B cell (primary cell): ENCODE results near the gene TRPV5. TPM values are rescaled to one million over a fixed set of nuclear protein-coding genes. Genes with fewer than 3 reads are reported as not detected.

Experiments used
- ATAC-seq: fragments of 200-7000 bp; cut with Tn5 transposase; one replicate; pipeline ENCODE4 v1.10.0; 2021; ENCODE audit warnings: low read depth, mild to moderate bottlenecking, moderate number of reproducible peaks, moderate library complexity
- CTCF ChIA-PET: fragments of 350-600 bp; sonication (Branson Sonifier 250); formaldehyde crosslinking; loops from one replicate; lab custom pipeline; 2021; ENCODE audit warnings: antibody characterized with exemption, inconsistent platforms; lab: Charles Lee
- POLR2A ChIA-PET: fragments of 350-600 bp; sonication (Branson Sonifier 250); formaldehyde crosslinking; loops from one replicate; lab custom pipeline; 2021; ENCODE audit warnings: antibody characterized with exemption; lab: Charles Lee
- DNase-seq: peaks from one replicate; pipeline ENCODE4 v3.0.0; 2013
- H2AFZ ChIP-seq: 2 replicates; pipeline ENCODE4 v1.6.1; 2012; ENCODE audit warnings: mild to moderate bottlenecking, low read depth, low read length; ENCODE audit not compliant: insufficient read depth, poor library complexity, severe bottlenecking
- H3K27ac ChIP-seq, 2 donors: 1 replicate in 1 of 2; 2 replicates in 1 of 2; pipeline ENCODE4 v1.5.1; 2012 to 2013; ENCODE audit warnings: low read length in 2 of 2, mild to moderate bottlenecking in 2 of 2, moderate library complexity in 1 of 2
- H3K27me3 ChIP-seq, 4 experiments: fragments of 200-600 bp in 1 of 4; sonication (generic) in 1 of 4; replicated peaks in 1 of 4; 1 replicate in 2 of 4; 2 replicates in 2 of 4; pipeline versions ENCODE4 v1.6.1 to v1.7.0; 2013 to 2016; ENCODE audit warnings: low read length in 3 of 4, mild to moderate bottlenecking in 2 of 4, mixed read lengths in 1 of 4, moderate library complexity in 1 of 4; ENCODE audit not compliant: insufficient read depth in 4 of 4, control insufficient read depth in 3 of 4; ENCODE audit errors: control extremely low read depth in 1 of 4
- H3K36me3 ChIP-seq, 2 experiments: replicated peaks in 1 of 2; 1 replicate in 1 of 2; 2 replicates in 1 of 2; pipeline versions ENCODE4 v1.6.1 to v1.7.1; 2013; ENCODE audit warnings: low read length in 1 of 2; ENCODE audit not compliant: insufficient read depth in 2 of 2, control insufficient read depth in 1 of 2; ENCODE audit errors: control extremely low read depth in 1 of 2, extremely low read depth in 1 of 2
- H3K4me1 ChIP-seq, 2 donors: fragments of 200-600 bp in 1 of 2; sonication (generic) in 1 of 2; 1 replicate in 1 of 2; 2 replicates in 1 of 2; pipeline versions ENCODE4 v1.5.1 to v1.6.1; 2013 to 2017; ENCODE audit warnings: low read length in 2 of 2; ENCODE audit not compliant: control insufficient read depth in 2 of 2, insufficient read depth in 2 of 2
- H3K4me2 ChIP-seq: replicated peaks from 2 replicates; pipeline ENCODE3; 2012; ENCODE audit warnings: mild to moderate bottlenecking, low read depth, low read length; ENCODE audit not compliant: poor library complexity, severe bottlenecking
- H3K4me3 ChIP-seq, 5 experiments: fragments of 200-600 bp in 1 of 5; sonication (generic) in 1 of 5; 1 replicate in 3 of 5; 2 replicates in 2 of 5; pipeline versions ENCODE4 v1.5.1 to v1.7.0; 2011 to 2016; ENCODE audit warnings: low read length in 4 of 5, mild to moderate bottlenecking in 4 of 5, low read depth in 2 of 5, control low read depth in 1 of 5, moderate library complexity in 1 of 5; ENCODE audit not compliant: insufficient read depth in 1 of 5; ENCODE audit errors: control extremely low read depth in 1 of 5, extremely low read depth in 1 of 5
- H3K79me2 ChIP-seq: fragments of 200-600 bp; sonication (generic); one replicate; pipeline ENCODE4 v1.6.0; 2016; ENCODE audit warnings: low read length; ENCODE audit not compliant: control insufficient read depth, insufficient read depth
- H3K9ac ChIP-seq: fragments of 200-600 bp; sonication (generic); 2 replicates; pipeline ENCODE4 v1.6.1; 2017; ENCODE audit warnings: mild to moderate bottlenecking, low read length, moderate library complexity
- H3K9me3 ChIP-seq, 3 donors: one replicate each; pipeline versions ENCODE4 v1.6.1 to v1.7.1; 2013; ENCODE audit warnings: low read length in 2 of 3; ENCODE audit not compliant: control insufficient read depth in 2 of 3, insufficient read depth in 1 of 3; ENCODE audit errors: control extremely low read depth in 1 of 3
- H4K20me1 ChIP-seq: 2 replicates; pipeline ENCODE4 v1.6.0; 2012; ENCODE audit warnings: mild to moderate bottlenecking, low read length; ENCODE audit not compliant: insufficient read depth, control insufficient read depth, poor library complexity, severe bottlenecking
- H3K27ac Mint-ChIP-seq: one replicate; pipeline ENCODE4 v1.8.0; 2021; ENCODE audit warnings: mixed read lengths
- H3K27me3 Mint-ChIP-seq: one replicate; pipeline ENCODE4 v1.8.0; 2021; ENCODE audit warnings: mixed read lengths
- H3K4me1 Mint-ChIP-seq: one replicate; pipeline ENCODE4 v1.8.0; 2021; ENCODE audit warnings: mixed read lengths
- H3K4me3 Mint-ChIP-seq: one replicate; pipeline ENCODE4 v1.8.0; 2021; ENCODE audit warnings: mixed read lengths
- H3K9me3 Mint-ChIP-seq: one replicate; pipeline ENCODE4 v1.8.0; 2022; ENCODE audit warnings: mixed read lengths; ENCODE audit not compliant: insufficient read depth
- CTCF ChIP-seq: fragments of 200-600 bp; IDR thresholded peaks from one replicate; pipeline ENCODE4 v1.8.0; 2022; ENCODE audit warnings: antibody characterized with exemption, mild to moderate bottlenecking
- EZH2 ChIP-seq: IDR thresholded peaks from 2 replicates; pipeline ENCODE4 v1.6.1; 2012; ENCODE audit warnings: borderline replicate concordance, low read depth, mild to moderate bottlenecking, moderate library complexity, low read length; ENCODE audit not compliant: insufficient read depth, poor library complexity, severe bottlenecking
- WGBS: methylation state at CpG from one replicate; pipeline ENCODE4 v1.1.5; 2013; ENCODE audit warnings: missing lambda C conversion rate; ENCODE audit not compliant: insufficient coverage; 5-methylcytosine and 5-hydroxymethylcytosine counted together
- intact Hi-C: fragments of 100-400 bp; cut with micrococcal nuclease; formaldehyde crosslinking; loops from one replicate; pipeline ENCODE4 v1.10.0; 2022
- polyA plus RNA-seq: library from polyadenylated mRNA; depleted of rRNA; stranded (reverse); fragments of >200 nt; gene quantifications from 2 replicates; pipeline ENCODE4 v1.2.3, GENCODE V29; 2012
- total RNA-seq, 2 donors: library from RNA; stranded (reverse); fragments of 120-200 nt in 1 of 2; gene quantifications; 1 replicate in 1 of 2; 2 replicates in 1 of 2; pipeline versions ENCODE4 v1.2.3 to v1.2.4, GENCODE V29; 2013 to 2022

The TRPV5 gene
- total and polyA plus RNA-seq, 2 donors (not counting 1 experiment from before 2014, with no cell fraction given): 0.03 TPM; not detected in 1

- ATAC-seq: no peak
- no peak for DNase-seq
- H3K27me3 Mint-ChIP-seq: peaks cover 51% of the 10 kb centered on the region
- H3K4me1 ChIP-seq: no peaks in the 10 kb centered on the region
- H3K36me3 ChIP-seq: no peaks in the 10 kb centered on the region
- no peak within 1 kb of the TSS for H3K27ac ChIP-seq
- no peaks in the 10 kb centered on the region for H3K79me2 ChIP-seq
- H3K9me3 Mint-ChIP-seq: no peaks in the 10 kb centered on the region
- H3K4me3 ChIP-seq: no peak within 1 kb of the TSS
- H3K9me3 ChIP-seq: peaks cover 0 to 4% (median 0%) of the 10 kb centered on the region in 3 donors
- intact Hi-C loops: no loop called here
- peaks cover 0 to 14% (median 3%) of the 10 kb centered on the region in 4 experiments for H3K27me3 ChIP-seq
- no peak within 1 kb of the TSS for H3K9ac ChIP-seq
- H3K4me3 Mint-ChIP-seq: no peak within 1 kb of the TSS
- H4K20me1 ChIP-seq: no peaks in the 10 kb centered on the region
- 87% methylated on average over 8 of the region's 9 CpGs for WGBS
- TF ChIP-seq CTCF (no peak), EZH2 (no peak)
- no peak within 1 kb of the TSS for H3K4me2 ChIP-seq
- POLR2A ChIA-PET: no interaction called here
- CTCF ChIA-PET: interaction anchor here (1.9 kb wide), 1 partner anchor 41 kb away, joined by 6 read pairs; no protein-coding TSS in a partner anchor
- no peak within 1 kb of the TSS for H3K27ac Mint-ChIP-seq
- no peaks in the 10 kb centered on the region for H3K4me1 Mint-ChIP-seq
- H2AFZ ChIP-seq: no peak within 1 kb of the TSS
Measured at GRCh38 chr7:142961973-142962926, 28.7 kb upstream of the TRPV5 start, which contains the start of gene KEL. KEL (minus strand) TSS chr7:142962363; CDS start chr7:142962206, 157 bp downstream.

GRCh38 chr7:142961595-142961972 is 28.0 kb upstream of the TRPV5 start:
- Mint-ChIP-seq H3K4me1 (peaks cover 2% of the 10 kb centered on the region), H3K9me3 (peaks cover under 1% of the 10 kb centered on the region), H3K27me3 (peaks cover 51% of the 10 kb centered on the region), H3K27ac (no peak overlapping the region), H3K4me3 (no peak overlapping the region)
- intact Hi-C loops: no loop called here
- no peak overlapping the region for H3K4me2 ChIP-seq
- no peak for TF ChIP-seq CTCF
- TF ChIP-seq EZH2: no peak
- no peaks in the 10 kb centered on the region for H3K36me3 ChIP-seq
- ATAC-seq (no peak), DNase-seq (no peak)
- no peaks in the 10 kb centered on the region for H3K4me1 ChIP-seq
- ChIA-PET POLR2A (no interaction called here), CTCF (interaction anchor here (1.0 to 1.9 kb wide), 3 partner anchors 42 to 329 kb away, joined by 3 to 6 read pairs (median 4); no protein-coding TSS in a partner anchor)
- no peaks in the 10 kb centered on the region for H3K79me2 ChIP-seq
- H3K4me3 ChIP-seq: no peak overlapping the region
- H3K27me3 ChIP-seq: peaks cover 0 to 14% (median 3%) of the 10 kb centered on the region in 4 experiments
- H4K20me1 ChIP-seq: no peaks in the 10 kb centered on the region
- 100% methylated on average over 1 of the region's 4 CpGs for WGBS
- peaks cover 0 to 4% (median under 1%) of the 10 kb centered on the region in 3 donors for H3K9me3 ChIP-seq
- H2AFZ ChIP-seq: no peak overlapping the region
- no peak overlapping the region for H3K9ac ChIP-seq
- H3K27ac ChIP-seq: no peak overlapping the region
